ENCODE data around the gene CNPPD1. TPM values are rescaled to one million over a fixed set of nuclear protein-coding genes. Genes with fewer than 3 reads are reported as not detected.

Gene CNPPD1
- total RNA-seq, 1 donor from 2014 or later = 35.2 TPM

DNA sequence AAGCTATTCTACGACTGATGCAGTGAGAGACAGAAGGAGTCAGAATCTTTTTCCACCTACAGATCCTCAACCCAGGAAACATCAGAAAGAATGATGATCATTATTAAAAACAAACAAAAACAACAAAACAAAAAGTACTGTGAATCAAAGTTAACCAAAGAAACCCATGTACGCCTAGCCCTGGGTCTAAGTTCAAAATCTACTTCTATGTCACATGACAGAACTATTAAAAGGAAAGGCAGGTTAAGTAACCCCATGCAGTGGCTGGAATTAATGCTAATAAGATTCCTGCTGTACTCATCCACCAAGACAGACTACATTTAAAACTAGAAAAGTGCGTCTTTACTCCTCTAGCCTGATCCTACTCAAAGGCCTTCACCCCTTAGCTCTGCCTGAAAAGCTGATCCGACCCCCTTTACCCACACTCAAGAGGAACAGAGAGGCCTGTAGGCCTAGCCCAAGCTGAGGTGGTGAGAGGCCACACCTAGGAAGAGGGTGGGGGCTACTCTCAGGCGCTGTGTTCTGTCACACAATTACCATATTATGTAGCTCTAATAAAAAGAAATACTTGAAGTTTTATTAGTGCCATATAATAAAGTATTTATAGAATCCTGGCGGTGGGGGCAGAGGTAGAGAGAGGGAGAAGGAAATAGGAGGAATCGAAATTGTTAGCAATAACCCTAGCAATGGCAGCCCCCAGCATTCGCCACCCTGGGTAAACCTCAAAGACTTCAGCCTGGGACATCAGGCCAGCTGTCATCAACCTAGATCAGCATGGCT is 53.2 kb downstream of the CNPPD1 start:
- DNase-seq (ENCODE audit: low read depth) = peak; percentile 17

DNA sequence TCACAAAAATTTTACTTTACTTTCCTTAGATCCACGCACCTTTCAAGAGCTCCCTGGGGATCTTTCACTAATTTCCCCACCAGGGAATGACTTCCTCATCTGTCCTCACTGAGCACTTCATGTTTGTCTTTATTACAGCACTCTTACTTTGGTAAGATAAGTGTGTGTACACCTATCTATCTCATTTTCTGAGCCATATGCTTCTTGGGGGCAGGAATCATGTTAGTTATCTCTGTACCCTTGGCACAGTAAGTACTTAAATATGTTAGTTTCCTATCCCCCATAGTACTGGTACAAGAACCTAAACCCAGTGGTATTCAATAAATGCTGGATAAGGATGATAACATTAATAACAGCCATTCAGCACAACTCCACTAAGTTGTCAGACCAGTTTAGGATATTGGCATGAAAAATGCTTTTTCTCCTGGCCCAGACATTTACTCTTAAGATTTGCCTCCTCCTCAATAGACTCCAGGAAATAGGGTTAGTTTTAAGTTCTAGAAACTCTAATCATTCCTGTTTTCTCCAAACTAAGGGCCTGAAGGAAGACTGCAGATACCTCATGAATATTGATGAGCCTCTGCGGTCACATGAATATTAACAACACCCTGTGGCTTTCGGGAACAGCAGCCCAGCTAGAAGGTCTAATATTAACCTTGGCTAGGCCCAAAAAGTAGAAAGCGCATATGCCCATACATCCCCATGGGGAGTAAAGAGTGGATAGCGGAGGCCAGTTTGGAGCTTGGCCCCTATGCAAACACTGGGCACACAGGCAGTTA is 54.3 kb downstream of the CNPPD1 start:
- DNase-seq (ENCODE audit: low read depth) = no peak

Other genes with a start within 250 kb of the CNPPD1 start
- gene CDK5R2, start 217.3 kb downstream of the CNPPD1 start, total RNA-seq = 0.45 and 0.47 TPM in 2 replicates
- not detected in 2 replicates for gene FEV, start 191.7 kb downstream of the CNPPD1 start, total RNA-seq
- not detected in 2 replicates for gene CRYBA2, start 183.5 kb downstream of the CNPPD1 start, total RNA-seq
- gene CFAP65, start 135.4 kb downstream of the CNPPD1 start, total RNA-seq = 0.05 TPM in 1 of 2 replicates, not detected in the other
- gene IHH, start 116.0 kb downstream of the CNPPD1 start, total RNA-seq = not detected in 2 replicates
- gene NHEJ1, start 16.1 kb downstream of the CNPPD1 start, total RNA-seq = 13.6 and 14.3 TPM in 2 replicates
- gene SLC23A3, start 6.9 kb downstream of the CNPPD1 start, total RNA-seq = 0.26 TPM in 1 of 2 replicates, not detected in the other
- 68.9 and 76.6 TPM in 2 replicates for gene RETREG2, start 1.4 kb upstream of the CNPPD1 start, total RNA-seq
- gene ZFAND2B, start 29.9 kb upstream of the CNPPD1 start, total RNA-seq = 43.0 and 50.1 TPM in 2 replicates
- gene ABCB6, start 42.0 kb upstream of the CNPPD1 start, total RNA-seq = 29.7 and 46.2 TPM in 2 replicates
- 97.6 and 108 TPM in 2 replicates for gene ATG9A, start 52.7 kb upstream of the CNPPD1 start, total RNA-seq
- gene ANKZF1, start 52.9 kb upstream of the CNPPD1 start, total RNA-seq = 27.9 and 36.4 TPM in 2 replicates
- gene GLB1L, start 68.5 kb upstream of the CNPPD1 start, total RNA-seq = 3.5 and 4.6 TPM in 2 replicates
- 18.3 and 19.4 TPM in 2 replicates for gene STK16, start 68.6 kb upstream of the CNPPD1 start, total RNA-seq
- gene TUBA4B, start 76.3 kb upstream of the CNPPD1 start, total RNA-seq = 0.11 TPM in 1 of 2 replicates, not detected in the other
- gene TUBA4A, start 77.0 kb upstream of the CNPPD1 start, total RNA-seq = 120 and 128 TPM in 2 replicates
- 40.1 and 80.0 TPM in 2 replicates for gene DNAJB2, start 102.4 kb upstream of the CNPPD1 start, total RNA-seq
- gene PTPRN, start 132.5 kb upstream of the CNPPD1 start, total RNA-seq = 0.24 and 0.68 TPM in 2 replicates
- gene RESP18, start 155.8 kb upstream of the CNPPD1 start, total RNA-seq = not detected in 2 replicates
- gene DNPEP, start 211.0 kb upstream of the CNPPD1 start, total RNA-seq = 61.4 and 65.3 TPM in 2 replicates
- gene DES, start 241.5 kb upstream of the CNPPD1 start, total RNA-seq = 10,265 and 13,585 TPM in 2 replicates